ENCODE measurements around the gene TIAM2.
A peak's percentile ranks its signal among the peaks of the same experiment; 100 is the strongest.

Gene TIAM2

DNA sequence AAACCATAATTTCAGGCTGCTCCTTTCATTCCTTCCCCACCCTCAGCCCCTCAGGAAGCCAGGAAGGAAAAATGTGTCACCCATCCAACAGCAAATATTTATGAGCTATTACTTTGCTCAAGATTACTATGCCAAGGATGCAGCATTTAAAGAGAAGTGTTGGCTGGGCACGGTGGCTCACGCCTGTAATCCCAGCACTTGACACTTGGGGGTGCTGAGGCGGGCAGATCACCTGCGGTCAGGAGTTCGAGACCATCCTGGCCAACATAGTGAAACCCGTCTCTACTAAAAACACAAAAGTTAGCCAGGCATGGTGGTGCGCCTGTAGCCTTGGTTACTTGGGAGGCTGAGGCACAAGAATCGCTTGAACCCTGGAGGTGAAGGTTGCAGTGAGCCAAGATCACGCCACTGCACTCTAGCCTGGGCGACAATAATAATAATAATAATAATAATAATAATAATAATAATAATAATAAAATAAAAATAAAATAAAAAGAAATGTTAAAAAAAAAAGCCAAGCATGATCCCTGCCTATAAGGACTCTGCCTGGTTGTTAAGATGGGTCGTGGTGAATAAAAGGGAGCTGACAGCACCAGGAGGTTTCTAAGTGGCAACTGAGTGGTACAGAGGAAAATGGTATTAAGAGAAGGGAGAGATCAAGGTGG lies 20.5 kb upstream of the TIAM2 start:
- no peaks in the 10 kb centered on the region for H3K9me3 ChIP-seq (ENCODE audit: low read length)

DNA sequence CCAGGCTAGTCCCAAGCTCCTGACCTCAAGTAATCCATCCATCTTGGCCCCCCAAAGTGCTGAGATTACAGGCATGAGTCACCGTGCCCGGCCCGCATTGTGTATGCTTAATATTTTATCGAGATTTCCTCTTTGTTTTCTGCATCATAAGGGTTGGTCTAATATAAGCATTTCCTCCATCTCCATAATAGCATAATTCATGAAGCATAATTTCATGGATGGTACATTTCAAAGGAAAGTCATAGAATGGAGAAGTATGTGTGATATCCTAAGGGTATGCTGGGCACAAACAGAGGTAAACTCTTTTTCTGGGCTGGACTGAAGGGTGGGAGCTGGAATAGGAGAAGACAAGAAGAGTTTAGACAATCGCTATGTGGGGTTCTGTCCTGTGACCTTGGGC lies 17.5 kb upstream of the TIAM2 start:
- Histone ChIP-seq H3K27me3 (ENCODE audit: insufficient read depth, low read length) (no peaks in the 10 kb centered on the region), H3K9me3 (ENCODE audit: low read length) (no peaks in the 10 kb centered on the region), H4K20me1 (ENCODE audit: insufficient read depth, low read length) (no peaks in the 10 kb centered on the region), H3K9ac (ENCODE audit: low read length) (no peak overlapping the region), H3K4me1 (ENCODE audit: insufficient read depth, low read length, severe bottlenecking) (no peaks in the 10 kb centered on the region), H3K9me2 (ENCODE audit: low read depth, low read length) (no peaks in the 10 kb centered on the region), H3K79me2 (ENCODE audit: insufficient read depth, low read length) (no peaks in the 10 kb centered on the region), H3F3A (ENCODE audit: insufficient read depth, low read length) (no peaks in the 10 kb centered on the region), H3K27ac (ENCODE audit: low read depth, low read length, poor library complexity, severe bottlenecking) (no peak overlapping the region), H3K4me2 (ENCODE audit: low read length) (no peak overlapping the region), H2AFZ (ENCODE audit: low read length) (no peak overlapping the region), H3K4me3 (ENCODE audit: low read depth, low read length, poor library complexity, severe bottlenecking) (no peak overlapping the region), H3K36me3 (ENCODE audit: insufficient read depth, low read length) (no peaks in the 10 kb centered on the region)
- TF ChIP-seq, protein P1, sequence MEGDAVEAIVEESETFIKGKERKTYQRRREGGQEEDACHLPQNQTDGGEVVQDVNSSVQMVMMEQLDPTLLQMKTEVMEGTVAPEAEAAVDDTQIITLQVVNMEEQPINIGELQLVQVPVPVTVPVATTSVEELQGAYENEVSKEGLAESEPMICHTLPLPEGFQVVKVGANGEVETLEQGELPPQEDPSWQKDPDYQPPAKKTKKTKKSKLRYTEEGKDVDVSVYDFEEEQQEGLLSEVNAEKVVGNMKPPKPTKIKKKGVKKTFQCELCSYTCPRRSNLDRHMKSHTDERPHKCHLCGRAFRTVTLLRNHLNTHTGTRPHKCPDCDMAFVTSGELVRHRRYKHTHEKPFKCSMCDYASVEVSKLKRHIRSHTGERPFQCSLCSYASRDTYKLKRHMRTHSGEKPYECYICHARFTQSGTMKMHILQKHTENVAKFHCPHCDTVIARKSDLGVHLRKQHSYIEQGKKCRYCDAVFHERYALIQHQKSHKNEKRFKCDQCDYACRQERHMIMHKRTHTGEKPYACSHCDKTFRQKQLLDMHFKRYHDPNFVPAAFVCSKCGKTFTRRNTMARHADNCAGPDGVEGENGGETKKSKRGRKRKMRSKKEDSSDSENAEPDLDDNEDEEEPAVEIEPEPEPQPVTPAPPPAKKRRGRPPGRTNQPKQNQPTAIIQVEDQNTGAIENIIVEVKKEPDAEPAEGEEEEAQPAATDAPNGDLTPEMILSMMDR (IDR thresholded peaks at IDR 0.05; ENCODE audit: low read length), result no peak
- TF ChIP-seq EZH2 (IDR thresholded peaks at IDR 0.05; ENCODE audit: borderline replicate concordance, low read length), result no peak

More for the DNA sequence above, 20.5 kb upstream of the TIAM2 start:
- TF ChIP-seq, protein P1 (IDR thresholded peaks at IDR 0.05; ENCODE audit: low read length), result peak; percentile 36; the same call in 1 of the 2 replicates
- no peak for TF ChIP-seq EZH2 (IDR thresholded peaks at IDR 0.05; ENCODE audit: borderline replicate concordance, low read length)
- Histone ChIP-seq H3K9me2 (ENCODE audit: low read depth, low read length) (no peaks in the 10 kb centered on the region), H3F3A (ENCODE audit: insufficient read depth, low read length) (no peaks in the 10 kb centered on the region), H3K9ac (ENCODE audit: low read length) (no peak overlapping the region), H3K4me2 (ENCODE audit: low read length) (no peak overlapping the region), H3K36me3 (ENCODE audit: insufficient read depth, low read length) (no peaks in the 10 kb centered on the region), H4K20me1 (ENCODE audit: insufficient read depth, low read length) (no peaks in the 10 kb centered on the region), H3K27me3 (ENCODE audit: insufficient read depth, low read length) (no peaks in the 10 kb centered on the region), H3K4me1 (ENCODE audit: insufficient read depth, low read length, severe bottlenecking) (no peaks in the 10 kb centered on the region), H2AFZ (ENCODE audit: low read length) (no peak overlapping the region), H3K27ac (ENCODE audit: low read depth, low read length, poor library complexity, severe bottlenecking) (no peak overlapping the region), H3K4me3 (ENCODE audit: low read depth, low read length, poor library complexity, severe bottlenecking) (no peak overlapping the region), H3K79me2 (ENCODE audit: insufficient read depth, low read length) (no peaks in the 10 kb centered on the region)

DNA sequence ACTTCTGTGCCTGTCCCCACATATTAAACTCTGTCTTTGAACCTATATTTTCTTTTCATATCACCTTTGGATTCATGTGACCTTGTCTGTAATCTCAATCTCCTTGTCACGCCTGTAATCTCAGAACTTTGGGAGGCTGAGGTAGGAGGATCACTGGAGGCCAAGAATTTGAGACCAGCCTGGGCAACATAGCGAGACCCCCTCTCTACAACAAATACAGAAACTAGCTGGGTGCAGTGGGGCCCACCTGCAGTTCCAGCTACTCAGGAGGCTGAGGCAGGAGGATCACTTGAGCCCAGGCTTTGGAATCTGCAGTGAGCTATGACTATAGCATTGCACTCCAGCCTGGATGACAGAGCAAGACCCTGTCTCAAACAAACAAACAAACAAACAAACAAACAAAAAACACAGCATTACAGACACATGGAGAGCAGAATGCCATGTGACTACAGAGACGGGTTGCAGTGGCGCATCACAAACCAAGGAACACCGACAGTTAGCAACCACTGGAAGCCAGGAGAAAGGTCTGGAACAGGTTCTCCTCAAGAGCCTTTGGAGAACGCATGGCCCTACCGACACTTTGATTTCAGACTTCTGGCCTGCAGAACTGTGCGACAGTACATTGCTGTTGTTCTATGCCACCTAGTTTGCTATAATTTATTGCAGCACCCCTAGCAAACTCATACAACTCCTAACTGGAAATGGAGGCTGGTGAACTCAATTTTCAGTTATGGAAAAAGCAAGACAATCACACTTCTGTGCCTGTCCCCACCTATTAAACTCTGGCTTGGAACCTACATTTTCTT lies 14.6 kb upstream of the TIAM2 start:
- no peaks in the 10 kb centered on the region for H3K9me2 ChIP-seq (ENCODE audit: low read depth, low read length)
- no peaks in the 10 kb centered on the region for H3F3A ChIP-seq (ENCODE audit: insufficient read depth, low read length)
- H3K27ac ChIP-seq (ENCODE audit: low read depth, low read length, poor library complexity, severe bottlenecking), result no peak overlapping the region
- no peak for TF ChIP-seq EZH2 (IDR thresholded peaks at IDR 0.05; ENCODE audit: borderline replicate concordance, low read length)
- TF ChIP-seq, protein P1 (IDR thresholded peaks at IDR 0.05; ENCODE audit: low read length), result no peak
- H3K4me3 ChIP-seq (ENCODE audit: low read depth, low read length, poor library complexity, severe bottlenecking), result no peak overlapping the region
- H3K9me3 ChIP-seq (ENCODE audit: low read length), result no peaks in the 10 kb centered on the region
- no peaks in the 10 kb centered on the region for H3K36me3 ChIP-seq (ENCODE audit: insufficient read depth, low read length)
- H3K79me2 ChIP-seq (ENCODE audit: insufficient read depth, low read length), result no peaks in the 10 kb centered on the region
- H3K27me3 ChIP-seq (ENCODE audit: insufficient read depth, low read length), result no peaks in the 10 kb centered on the region
- no peaks in the 10 kb centered on the region for H4K20me1 ChIP-seq (ENCODE audit: insufficient read depth, low read length)
- H3K9ac ChIP-seq (ENCODE audit: low read length), result no peak overlapping the region
- no peak overlapping the region for H3K4me2 ChIP-seq (ENCODE audit: low read length)
- H2AFZ ChIP-seq (ENCODE audit: low read length), result no peak overlapping the region
- no peaks in the 10 kb centered on the region for H3K4me1 ChIP-seq (ENCODE audit: insufficient read depth, low read length, severe bottlenecking)

Data from OCI-LY1 (cell line).